GM23338 (cell line): Measurements from ENCODE around the gene MYH7. TPM values are rescaled to one million over a fixed set of nuclear protein-coding genes. Genes with fewer than 3 reads are reported as not detected.

Experiments used
- ATAC-seq: fragments of 200-7000 bp; cut with Tn5 transposase; 3 replicates; pipeline ENCODE4 v1.9.1; 2020
- DNase-seq: peaks from one replicate; pipeline ENCODE4 v3.0.0-alpha.2; 2015; ENCODE audit warnings: low spot score
- H2AFZ ChIP-seq: fragments of 200-600 bp; sonication (generic); 2 replicates; pipeline ENCODE4 v1.8.0; 2016; ENCODE audit warnings: antibody characterized with exemption, mild to moderate bottlenecking, moderate library complexity
- H3F3A ChIP-seq: fragments of 200-600 bp; sonication (generic); replicated peaks from 2 replicates; pipeline ENCODE4 v1.8.0; 2017; ENCODE audit warnings: antibody characterized with exemption, mixed run types, low read depth
- H3K27ac ChIP-seq: fragments of 200-600 bp; sonication (generic); 2 replicates; pipeline ENCODE4 v1.6.1; 2016; ENCODE audit warnings: low read depth
- H3K27me3 ChIP-seq: fragments of 200-600 bp; sonication (generic); 2 replicates; pipeline ENCODE4 v1.8.0; 2016; ENCODE audit warnings: mild to moderate bottlenecking, mixed run types, moderate library complexity; ENCODE audit not compliant: insufficient read depth
- H3K36me3 ChIP-seq: fragments of 200-600 bp; sonication (generic); 2 replicates; pipeline ENCODE4 v1.8.0; 2016; ENCODE audit warnings: mild to moderate bottlenecking; ENCODE audit not compliant: insufficient read depth
- H3K4me1 ChIP-seq: fragments of 200-600 bp; sonication (generic); 2 replicates; pipeline ENCODE4 v1.8.0; 2016; ENCODE audit warnings: mild to moderate bottlenecking, moderate library complexity; ENCODE audit not compliant: insufficient read depth
- H3K4me2 ChIP-seq: fragments of 200-600 bp; sonication (generic); 2 replicates; pipeline ENCODE4 v1.7.1; 2017; ENCODE audit warnings: mixed run types
- H3K4me3 ChIP-seq: fragments of 200-600 bp; sonication (generic); 2 replicates; pipeline ENCODE4 v1.6.1; 2016; ENCODE audit warnings: mixed run types
- H3K79me2 ChIP-seq: fragments of 200-600 bp; sonication (generic); replicated peaks from 2 replicates; pipeline ENCODE4 v1.8.0; 2017; ENCODE audit warnings: mild to moderate bottlenecking; ENCODE audit not compliant: insufficient read depth
- H3K9me2 ChIP-seq: fragments of 200-600 bp; sonication (generic); 2 replicates; pipeline ENCODE4 v1.8.0; 2017; ENCODE audit not compliant: insufficient read depth
- H4K20me1 ChIP-seq: fragments of 200-600 bp; sonication (generic); replicated peaks from 2 replicates; pipeline ENCODE4 v1.8.0; 2017; ENCODE audit warnings: mild to moderate bottlenecking; ENCODE audit not compliant: insufficient read depth
- H3K27ac Mint-ChIP-seq: 2 replicates; pipeline ENCODE4 v1.8.0; 2020; ENCODE audit warnings: inconsistent platforms, mild to moderate bottlenecking, moderate library complexity, mixed read lengths
- H3K27me3 Mint-ChIP-seq: 3 replicates; pipeline ENCODE4 v1.8.0; 2022; ENCODE audit warnings: low read depth, mild to moderate bottlenecking, moderate library complexity, mixed read lengths, inconsistent platforms; ENCODE audit not compliant: insufficient read depth, poor library complexity
- H3K36me3 Mint-ChIP-seq: 3 replicates; pipeline ENCODE4 v1.8.0; 2021; ENCODE audit warnings: low read depth, mild to moderate bottlenecking, inconsistent platforms, moderate library complexity, mixed read lengths
- H3K4me1 Mint-ChIP-seq: 3 replicates; pipeline ENCODE4 v1.8.0; 2020; ENCODE audit warnings: mild to moderate bottlenecking, inconsistent platforms, mixed read lengths
- H3K4me3 Mint-ChIP-seq: 3 replicates; pipeline ENCODE4 v1.8.0; 2021; ENCODE audit warnings: moderate library complexity, mild to moderate bottlenecking, inconsistent platforms, mixed read lengths
- H3K9me3 Mint-ChIP-seq: 3 replicates; pipeline ENCODE4 v1.8.0; 2020; ENCODE audit warnings: moderate library complexity, mild to moderate bottlenecking, inconsistent platforms, mixed read lengths
- CREB1 ChIP-seq: fragments of 250-450 bp; sonication (Bioruptor Pico); IDR thresholded peaks from 2 replicates; pipeline ENCODE4 v1.5.0; 2020; ENCODE audit warnings: low read depth, mild to moderate bottlenecking, moderate library complexity
- CTCF ChIP-seq, 2 experiments: fragments of 200-600 bp in 1 of 2; sonication (generic) in 1 of 2; conservative IDR thresholded peaks; 2 replicates each; pipeline versions ENCODE4 v1.5.1 to v1.6.1; 2016 to 2017; ENCODE audit warnings: antibody characterized with exemption in 2 of 2, low read depth in 2 of 2, mild to moderate bottlenecking in 2 of 2, moderate library complexity in 1 of 2
- ETS1 ChIP-seq: IDR thresholded peaks from 2 replicates; pipeline ENCODE4 v1.6.1; 2016; ENCODE audit warnings: antibody characterized with exemption
- EZH2phosphoT487 ChIP-seq: fragments of 200-600 bp; sonication (generic); IDR thresholded peaks from one replicate; pipeline ENCODE4 v1.8.1; 2018; ENCODE audit warnings: antibody characterized with exemption; ENCODE audit not compliant: unreplicated experiment
- JUNB ChIP-seq: IDR thresholded peaks from one replicate; pipeline ENCODE4 v1.6.1; 2016; ENCODE audit warnings: antibody characterized with exemption; ENCODE audit not compliant: unreplicated experiment
- NANOG ChIP-seq: IDR thresholded peaks from 2 replicates; pipeline ENCODE4 v1.6.1; 2016; ENCODE audit warnings: antibody characterized with exemption, borderline replicate concordance
- POLR2AphosphoS5 ChIP-seq: IDR thresholded peaks from 2 replicates; pipeline ENCODE4 v1.6.1; 2016; ENCODE audit warnings: antibody characterized with exemption, low read depth
- ZNF114 ChIP-seq: fragments of 250-450 bp; sonication (Bioruptor Pico); IDR thresholded peaks from 2 replicates; pipeline ENCODE4 v1.5.0; 2020; ENCODE audit warnings: mild to moderate bottlenecking, moderate library complexity
- ZNF331 ChIP-seq: fragments of 250-450 bp; sonication (Bioruptor Pico); IDR thresholded peaks from 2 replicates; pipeline ENCODE4 v1.5.0; 2020; ENCODE audit warnings: low read depth, mild to moderate bottlenecking, moderate library complexity
- polyA plus RNA-seq: library from polyadenylated mRNA; unstranded; fragments of >200 nt; fragmentation: Nextera tagmentation; extraction: Ambion mirVana; gene quantifications from 2 replicates; pipeline ENCODE4 v1.2.1, GENCODE V29; 2016
- total RNA-seq: library from RNA; depleted of rRNA; stranded (reverse); fragments of >200 nt; shearing (Covaris generic); gene quantifications from 2 replicates; pipeline ENCODE4 v1.2.3, GENCODE V29; 2014
- TF ChIP-seq, protein P1 (sequence below): fragments of 250-450 bp; sonication (Bioruptor Pico); IDR thresholded peaks from 2 replicates; pipeline ENCODE4 v1.5.0; 2020; ENCODE audit warnings: mild to moderate bottlenecking, moderate library complexity

Gene MYH7
- total and polyA plus RNA-seq, 2 experiments from 2014 or later = not detected

- DNase-seq (no peak), ATAC-seq (no peak)
- no peak overlapping the region for H3K4me3 Mint-ChIP-seq
- H3K36me3 Mint-ChIP-seq = no peaks in the 10 kb centered on the region; the same call in 2 of the 3 replicates
- no peak overlapping the region for H3K27ac Mint-ChIP-seq
- Histone ChIP-seq H3K4me1 (no peaks in the 10 kb centered on the region), H2AFZ (no peak overlapping the region), H3F3A (no peaks in the 10 kb centered on the region), H3K79me2 (no peaks in the 10 kb centered on the region), H3K4me3 (no peak overlapping the region), H4K20me1 (no peaks in the 10 kb centered on the region), H3K36me3 (no peaks in the 10 kb centered on the region), H3K4me2 (no peak overlapping the region), H3K9me2 (no peaks in the 10 kb centered on the region), H3K27me3 (no peaks in the 10 kb centered on the region), H3K27ac (no peak overlapping the region)
- no peak for TF ChIP-seq JUNB
- TF ChIP-seq CREB1 (CRISPR knock-in tag) = no peak
- TF ChIP-seq NANOG = no peak
- no peak for TF ChIP-seq EZH2phosphoT487
- TF ChIP-seq CTCF (conservative IDR thresholded peaks at IDR 0.05; ENCODE audit: low read depth in 2 of 2) = no peak
- no peak for TF ChIP-seq ETS1
- TF ChIP-seq, protein P1, sequence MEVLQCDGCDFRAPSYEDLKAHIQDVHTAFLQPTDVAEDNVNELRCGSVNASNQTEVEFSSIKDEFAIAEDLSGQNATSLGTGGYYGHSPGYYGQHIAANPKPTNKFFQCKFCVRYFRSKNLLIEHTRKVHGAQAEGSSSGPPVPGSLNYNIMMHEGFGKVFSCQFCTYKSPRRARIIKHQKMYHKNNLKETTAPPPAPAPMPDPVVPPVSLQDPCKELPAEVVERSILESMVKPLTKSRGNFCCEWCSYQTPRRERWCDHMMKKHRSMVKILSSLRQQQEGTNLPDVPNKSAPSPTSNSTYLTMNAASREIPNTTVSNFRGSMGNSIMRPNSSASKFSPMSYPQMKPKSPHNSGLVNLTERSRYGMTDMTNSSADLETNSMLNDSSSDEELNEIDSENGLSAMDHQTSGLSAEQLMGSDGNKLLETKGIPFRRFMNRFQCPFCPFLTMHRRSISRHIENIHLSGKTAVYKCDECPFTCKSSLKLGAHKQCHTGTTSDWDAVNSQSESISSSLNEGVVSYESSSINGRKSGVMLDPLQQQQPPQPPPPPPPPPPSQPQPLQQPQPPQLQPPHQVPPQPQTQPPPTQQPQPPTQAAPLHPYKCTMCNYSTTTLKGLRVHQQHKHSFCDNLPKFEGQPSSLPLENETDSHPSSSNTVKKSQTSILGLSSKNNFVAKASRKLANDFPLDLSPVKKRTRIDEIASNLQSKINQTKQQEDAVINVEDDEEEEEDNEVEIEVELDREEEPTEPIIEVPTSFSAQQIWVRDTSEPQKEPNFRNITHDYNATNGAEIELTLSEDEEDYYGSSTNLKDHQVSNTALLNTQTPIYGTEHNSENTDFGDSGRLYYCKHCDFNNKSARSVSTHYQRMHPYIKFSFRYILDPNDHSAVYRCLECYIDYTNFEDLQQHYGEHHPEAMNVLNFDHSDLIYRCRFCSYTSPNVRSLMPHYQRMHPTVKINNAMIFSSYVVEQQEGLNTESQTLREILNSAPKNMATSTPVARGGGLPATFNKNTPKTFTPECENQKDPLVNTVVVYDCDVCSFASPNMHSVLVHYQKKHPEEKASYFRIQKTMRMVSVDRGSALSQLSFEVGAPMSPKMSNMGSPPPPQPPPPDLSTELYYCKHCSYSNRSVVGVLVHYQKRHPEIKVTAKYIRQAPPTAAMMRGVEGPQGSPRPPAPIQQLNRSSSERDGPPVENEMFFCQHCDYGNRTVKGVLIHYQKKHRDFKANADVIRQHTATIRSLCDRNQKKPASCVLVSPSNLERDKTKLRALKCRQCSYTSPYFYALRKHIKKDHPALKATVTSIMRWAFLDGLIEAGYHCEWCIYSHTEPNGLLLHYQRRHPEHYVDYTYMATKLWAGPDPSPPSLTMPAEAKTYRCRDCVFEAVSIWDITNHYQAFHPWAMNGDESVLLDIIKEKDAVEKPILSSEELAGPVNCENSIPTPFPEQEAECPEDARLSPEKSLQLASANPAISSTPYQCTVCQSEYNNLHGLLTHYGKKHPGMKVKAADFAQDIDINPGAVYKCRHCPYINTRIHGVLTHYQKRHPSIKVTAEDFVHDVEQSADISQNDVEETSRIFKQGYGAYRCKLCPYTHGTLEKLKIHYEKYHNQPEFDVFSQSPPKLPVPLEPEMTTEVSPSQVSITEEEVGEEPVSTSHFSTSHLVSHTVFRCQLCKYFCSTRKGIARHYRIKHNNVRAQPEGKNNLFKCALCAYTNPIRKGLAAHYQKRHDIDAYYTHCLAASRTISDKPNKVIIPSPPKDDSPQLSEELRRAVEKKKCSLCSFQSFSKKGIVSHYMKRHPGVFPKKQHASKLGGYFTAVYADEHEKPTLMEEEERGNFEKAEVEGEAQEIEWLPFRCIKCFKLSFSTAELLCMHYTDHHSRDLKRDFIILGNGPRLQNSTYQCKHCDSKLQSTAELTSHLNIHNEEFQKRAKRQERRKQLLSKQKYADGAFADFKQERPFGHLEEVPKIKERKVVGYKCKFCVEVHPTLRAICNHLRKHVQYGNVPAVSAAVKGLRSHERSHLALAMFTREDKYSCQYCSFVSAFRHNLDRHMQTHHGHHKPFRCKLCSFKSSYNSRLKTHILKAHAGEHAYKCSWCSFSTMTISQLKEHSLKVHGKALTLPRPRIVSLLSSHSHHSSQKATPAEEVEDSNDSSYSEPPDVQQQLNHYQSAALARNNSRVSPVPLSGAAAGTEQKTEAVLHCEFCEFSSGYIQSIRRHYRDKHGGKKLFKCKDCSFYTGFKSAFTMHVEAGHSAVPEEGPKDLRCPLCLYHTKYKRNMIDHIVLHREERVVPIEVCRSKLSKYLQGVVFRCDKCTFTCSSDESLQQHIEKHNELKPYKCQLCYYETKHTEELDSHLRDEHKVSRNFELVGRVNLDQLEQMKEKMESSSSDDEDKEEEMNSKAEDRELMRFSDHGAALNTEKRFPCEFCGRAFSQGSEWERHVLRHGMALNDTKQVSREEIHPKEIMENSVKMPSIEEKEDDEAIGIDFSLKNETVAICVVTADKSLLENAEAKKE (CRISPR knock-in tag) = no peak
- TF ChIP-seq POLR2AphosphoS5 = no peak
- no peak for TF ChIP-seq ZNF114
- TF ChIP-seq ZNF331 (CRISPR knock-in tag) = no peak
- peaks cover 25% of the 10 kb centered on the region for H3K27me3 Mint-ChIP-seq
- no peaks in the 10 kb centered on the region; the same call in 2 of the 3 replicates for H3K9me3 Mint-ChIP-seq
- H3K4me1 Mint-ChIP-seq = peaks cover 3% of the 10 kb centered on the region; the same call in 2 of the 3 replicates
These were observed 26.0 kb downstream of the MYH7 start for GRCh38 chr14:23409475-23409874.
